ENCODE results near the gene CAPZA1. TPM values are rescaled to one million over a fixed set of nuclear protein-coding genes. Genes with fewer than 3 reads are reported as not detected.

The CAPZA1 gene
- total RNA-seq, 4 donors from 2014 or later: 131 to 236 (median 159) TPM

DNA sequence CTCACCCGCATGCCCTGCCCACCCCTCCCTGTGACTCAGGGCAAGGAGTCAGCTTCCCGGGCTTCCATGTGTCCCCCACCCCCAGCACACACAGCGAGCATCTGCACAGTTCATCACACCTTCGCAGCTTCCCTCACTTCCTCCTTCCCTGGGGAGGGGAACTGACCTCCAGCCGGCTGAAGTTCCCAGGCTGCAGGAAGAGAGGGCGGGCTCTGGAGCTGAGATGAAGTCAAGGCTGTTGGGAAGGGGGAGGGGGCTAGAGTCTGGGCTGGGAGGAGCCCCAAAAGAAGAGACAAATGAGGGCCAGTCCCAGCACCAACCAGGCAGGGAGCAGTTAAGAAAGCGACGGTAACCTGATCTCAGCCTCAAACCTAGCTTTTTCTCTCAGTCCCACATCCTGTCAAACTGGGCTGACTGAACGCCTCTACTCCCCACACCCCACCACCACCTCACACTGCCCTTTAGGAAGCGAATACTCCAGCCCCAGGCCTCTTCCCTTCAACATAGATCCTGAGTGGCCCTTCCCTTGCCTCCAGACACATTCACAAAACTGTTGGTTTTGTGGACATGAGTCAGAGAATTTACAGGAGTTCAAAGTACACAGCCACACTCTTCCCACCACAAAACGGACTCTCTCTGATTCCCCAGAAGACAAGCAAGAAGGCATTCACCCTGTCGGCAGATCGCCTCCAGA lies 85.4 kb downstream of the CAPZA1 start:
- DNase-seq (ENCODE audit: low spot score): peak; percentile 57
- TF ChIP-seq, protein P1, sequence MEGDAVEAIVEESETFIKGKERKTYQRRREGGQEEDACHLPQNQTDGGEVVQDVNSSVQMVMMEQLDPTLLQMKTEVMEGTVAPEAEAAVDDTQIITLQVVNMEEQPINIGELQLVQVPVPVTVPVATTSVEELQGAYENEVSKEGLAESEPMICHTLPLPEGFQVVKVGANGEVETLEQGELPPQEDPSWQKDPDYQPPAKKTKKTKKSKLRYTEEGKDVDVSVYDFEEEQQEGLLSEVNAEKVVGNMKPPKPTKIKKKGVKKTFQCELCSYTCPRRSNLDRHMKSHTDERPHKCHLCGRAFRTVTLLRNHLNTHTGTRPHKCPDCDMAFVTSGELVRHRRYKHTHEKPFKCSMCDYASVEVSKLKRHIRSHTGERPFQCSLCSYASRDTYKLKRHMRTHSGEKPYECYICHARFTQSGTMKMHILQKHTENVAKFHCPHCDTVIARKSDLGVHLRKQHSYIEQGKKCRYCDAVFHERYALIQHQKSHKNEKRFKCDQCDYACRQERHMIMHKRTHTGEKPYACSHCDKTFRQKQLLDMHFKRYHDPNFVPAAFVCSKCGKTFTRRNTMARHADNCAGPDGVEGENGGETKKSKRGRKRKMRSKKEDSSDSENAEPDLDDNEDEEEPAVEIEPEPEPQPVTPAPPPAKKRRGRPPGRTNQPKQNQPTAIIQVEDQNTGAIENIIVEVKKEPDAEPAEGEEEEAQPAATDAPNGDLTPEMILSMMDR (IDR thresholded peaks at IDR 0.05): no peak
- peak; percentile 55 for ATAC-seq (ENCODE audit: low FRiP score)

DNA sequence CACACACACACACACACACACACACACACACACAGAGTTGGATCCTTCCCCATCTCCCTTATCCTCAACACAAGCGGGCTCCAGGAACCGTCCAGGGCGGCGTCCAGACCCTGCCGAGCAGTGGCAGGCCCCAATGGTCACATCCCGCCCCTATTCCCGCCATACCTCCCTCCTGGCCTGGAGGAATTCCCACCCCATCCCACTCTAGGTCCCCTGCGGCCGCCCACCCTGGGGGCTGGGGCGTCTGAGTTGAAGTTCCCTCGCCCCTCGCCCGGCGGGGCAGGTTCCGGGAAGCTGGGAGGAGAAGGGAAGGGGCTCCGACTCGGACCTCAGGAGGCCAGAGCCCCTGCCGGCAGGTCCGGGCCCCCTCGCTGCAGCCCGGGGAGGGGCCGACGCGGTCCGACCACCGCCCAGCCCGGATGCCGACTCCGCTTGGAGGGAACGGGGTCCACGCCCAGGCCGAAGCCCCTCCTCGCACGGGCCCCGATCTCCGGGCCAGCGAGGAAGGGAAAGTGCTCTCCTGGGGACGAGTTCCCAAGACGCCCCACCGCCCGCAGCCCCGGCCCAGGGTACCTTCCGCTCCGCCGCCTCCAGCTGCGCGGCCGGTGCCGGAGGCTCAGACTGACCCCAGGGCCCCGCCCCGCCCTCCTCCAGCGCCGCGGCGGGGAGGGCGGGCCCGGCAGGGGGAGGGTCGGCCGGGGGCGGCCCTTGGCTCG lies 87.0 kb downstream of the CAPZA1 start, which contains the start of gene RHOC:
Gene RHOC, minus strand, starts transcription at position 623 of the 716 bp plus-strand sequence. CDS start 3,328 bp downstream, outside the sequence.
- ATAC-seq (ENCODE audit: low FRiP score): peak; percentile 66
- DNase-seq (ENCODE audit: low spot score): no peak
- TF ChIP-seq, protein P1 (IDR thresholded peaks at IDR 0.05): no peak

DNA sequence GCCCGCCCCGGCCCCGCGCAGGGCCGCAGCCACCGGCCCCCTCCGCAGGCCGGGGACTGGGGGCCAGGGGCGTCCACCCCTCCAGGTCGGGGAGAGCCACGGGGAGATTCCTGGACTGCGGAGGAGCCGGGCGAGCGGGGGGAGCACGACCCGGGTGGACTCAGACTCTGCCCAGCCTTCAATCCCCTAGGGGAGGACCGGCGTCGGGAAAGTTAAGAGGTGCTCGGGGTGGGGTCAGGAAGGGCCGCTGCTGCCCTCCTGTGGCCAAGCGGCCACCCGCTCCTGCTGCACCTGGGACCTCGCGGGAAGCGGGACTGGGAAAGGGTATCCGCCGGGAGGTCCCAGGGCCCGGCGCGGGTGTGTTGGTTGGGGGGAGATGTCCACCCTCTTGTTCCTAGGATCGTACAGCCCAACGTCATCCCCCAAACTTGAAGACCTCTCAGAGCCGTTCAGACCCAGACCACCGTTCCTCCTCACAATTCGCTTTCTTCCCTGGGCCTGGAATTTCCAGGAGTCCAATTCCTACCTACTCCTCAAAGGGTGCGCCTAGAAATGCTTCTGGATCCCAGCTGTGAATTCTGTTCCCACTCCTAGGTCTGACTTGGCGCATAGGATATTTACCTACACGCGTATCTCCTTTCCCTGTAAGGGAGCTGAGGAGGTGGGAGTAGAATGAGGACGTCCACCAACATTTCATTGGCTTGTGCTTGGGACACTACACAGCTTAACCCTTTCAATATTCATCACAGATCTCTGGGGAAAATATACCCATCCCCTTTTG lies 87.8 kb downstream of the CAPZA1 start:
- ATAC-seq (ENCODE audit: low FRiP score) (peak; percentile 83), DNase-seq (ENCODE audit: low spot score) (peak; percentile 66)
- TF ChIP-seq, protein P1 (IDR thresholded peaks at IDR 0.05): peak in 2 of 3 donors; percentile 71 to 83

DNA sequence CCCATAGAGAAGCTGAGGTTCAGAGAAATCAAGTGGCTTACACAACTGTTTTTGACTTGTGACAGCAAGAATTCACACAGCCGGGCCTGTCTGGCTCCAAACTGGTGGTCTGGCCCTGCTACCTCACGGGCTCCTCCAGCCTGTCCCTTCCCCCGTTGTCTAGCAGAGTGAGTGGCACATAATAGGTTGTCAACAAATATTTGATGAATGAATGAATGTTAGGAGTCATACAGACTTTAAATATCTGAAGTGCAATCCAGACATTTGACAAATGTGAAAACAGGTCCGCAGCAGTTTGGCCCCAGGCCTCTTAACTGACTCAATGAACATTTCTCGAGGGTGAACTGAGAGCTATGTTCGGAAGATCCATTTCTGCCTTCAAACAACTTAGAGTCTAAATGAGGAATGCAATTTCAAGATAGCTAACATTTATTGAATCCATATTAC lies 88.4 kb downstream of the CAPZA1 start:
- DNase-seq (ENCODE audit: low spot score) (no peak), ATAC-seq (ENCODE audit: low FRiP score) (no peak)
- TF ChIP-seq, protein P1 (IDR thresholded peaks at IDR 0.05): no peak

DNA sequence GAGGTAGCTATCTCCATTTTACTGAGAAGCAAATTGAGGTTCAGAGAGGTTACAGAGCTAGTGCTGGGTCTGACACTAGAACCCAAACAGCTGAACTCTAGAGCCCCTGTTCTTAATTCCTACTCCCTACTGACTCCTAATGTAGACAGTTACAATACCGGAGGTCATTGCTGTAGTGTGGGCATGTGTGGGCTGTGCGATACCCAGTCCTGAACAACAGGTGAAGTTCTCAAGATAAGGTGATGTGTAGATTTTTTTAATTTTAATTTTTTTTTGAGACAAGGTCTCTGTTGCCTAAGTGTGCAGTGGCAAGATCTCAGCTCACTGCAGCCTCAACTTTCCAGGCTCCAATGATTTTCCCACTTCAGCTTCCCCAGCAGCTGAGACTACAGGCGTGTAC lies 88.9 kb downstream of the CAPZA1 start:
- DNase-seq (ENCODE audit: low spot score) (no peak), ATAC-seq (ENCODE audit: low FRiP score) (no peak)
- TF ChIP-seq, protein P1 (IDR thresholded peaks at IDR 0.05): no peak

DNA sequence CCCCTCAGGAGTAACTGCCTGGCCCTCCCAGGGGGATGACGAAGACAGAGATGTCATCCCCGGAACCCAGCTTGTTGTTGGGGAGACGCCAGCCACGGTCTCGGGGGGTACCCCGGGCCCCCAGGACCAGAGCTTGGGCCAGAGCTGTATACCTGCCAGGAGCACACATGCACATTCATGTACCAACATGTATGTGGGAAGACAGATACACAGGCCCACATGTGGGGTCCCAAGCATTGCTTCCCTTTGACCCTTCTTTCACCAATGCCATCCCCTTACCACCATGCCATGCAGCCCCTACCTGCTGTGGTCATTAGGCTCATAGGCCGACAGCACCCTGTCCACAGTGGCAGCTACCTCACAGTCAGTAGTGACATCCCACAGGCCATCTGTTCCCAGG lies 90.5 kb downstream of the CAPZA1 start:
- ATAC-seq (ENCODE audit: low FRiP score) (no peak), DNase-seq (ENCODE audit: low spot score) (no peak)
- TF ChIP-seq, protein P1 (IDR thresholded peaks at IDR 0.05): no peak

Measured in omental fat pad (tissue), 4 donors.